HG03064 (cell line): ENCODE data around the gene ZNF579.

ENCODE experiments used
- ATAC-seq: cut with Tn5 transposase; IDR thresholded peaks from one replicate; pipeline ENCODE4 v1.9.1; 2021; ENCODE audit warnings: low read depth; ENCODE audit not compliant: unreplicated experiment

The ZNF579 gene

GRCh38 chr19:55613396-55613795 is 32.7 kb upstream of the ZNF579 start:
- no peak for ATAC-seq

- ATAC-seq: no peak
Observed at GRCh38 chr19:55611983-55612645, 31.5 kb upstream of the ZNF579 start.

- no peak for ATAC-seq
Observed at GRCh38 chr19:55611300-55611982, 30.8 kb upstream of the ZNF579 start.

- ATAC-seq: no peak
Observed at GRCh38 chr19:55609326-55609725, 28.7 kb upstream of the ZNF579 start.

GRCh38 chr19:55606817-55607216 is 26.2 kb upstream of the ZNF579 start:
- no peak for ATAC-seq

- no peak for ATAC-seq
Observed at GRCh38 chr19:55606471-55606787, 25.8 kb upstream of the ZNF579 start.

GRCh38 chr19:55605637-55606470 is 25.2 kb upstream of the ZNF579 start, which contains the start of gene ZNF865:
ZNF865 (plus strand) TSS chr19:55605647; CDS start chr19:55613619, 7,972 bp downstream.
- ATAC-seq: no peak

GRCh38 chr19:55605207-55605636 is 24.6 kb upstream of the ZNF579 start:
- peak; percentile 50 for ATAC-seq

GRCh38 chr19:55603581-55604292 is 23.1 kb upstream of the ZNF579 start:
- ATAC-seq: no peak

GRCh38 chr19:55603115-55603514 is 22.5 kb upstream of the ZNF579 start:
- ATAC-seq: no peak

- ATAC-seq: no peak
Observed at GRCh38 chr19:55602104-55603001, 21.7 kb upstream of the ZNF579 start.

- no peak for ATAC-seq
Observed at GRCh38 chr19:55601084-55601483, 20.4 kb upstream of the ZNF579 start.

- ATAC-seq: no peak
Observed at GRCh38 chr19:55600662-55601028, 20.0 kb upstream of the ZNF579 start.

- peak; percentile 44 for ATAC-seq
Observed at GRCh38 chr19:55599842-55600661, 19.4 kb upstream of the ZNF579 start, which contains the start of gene ZNF524. ZNF524 (plus strand) TSS chr19:55600288; CDS start chr19:55602113, 1,825 bp downstream.

- peak; percentile 44 for ATAC-seq
Observed at GRCh38 chr19:55599468-55599841, 18.8 kb upstream of the ZNF579 start, which contains the start of gene FIZ1. FIZ1 (minus strand) TSS chr19:55599517; CDS start chr19:55597865, 1,652 bp downstream.

GRCh38 chr19:55598719-55599467 is 18.2 kb upstream of the ZNF579 start:
- peak; percentile 28 for ATAC-seq

GRCh38 chr19:55598034-55598433 is 17.4 kb upstream of the ZNF579 start:
- ATAC-seq: no peak

- no peak for ATAC-seq
Observed at GRCh38 chr19:55597501-55597921, 16.9 kb upstream of the ZNF579 start.
